Measurements from ENCODE around the gene DPP6. TPM values are rescaled to one million over a fixed set of nuclear protein-coding genes. Genes with fewer than 3 reads are reported as not detected.

DPP6 gene
- total RNA-seq, 4 donors from 2014 or later = 0.60 to 1.7 (median 1.6) TPM; not detected in 1

- H3K4me1 ChIP-seq = no peaks in the 10 kb centered on the region
- H3K4me3 ChIP-seq = no peak overlapping the region
- H3K36me3 ChIP-seq = no peaks in the 10 kb centered on the region
- peaks cover 0 to 16% (median 0%) of the 10 kb centered on the region in 4 donors for H3K9me3 ChIP-seq
- no peaks in the 10 kb centered on the region for H3K27me3 ChIP-seq
- H3K27ac ChIP-seq = no peak overlapping the region
- no peak for DNase-seq (ENCODE audit: low spot score in 2 of 2)
- 67 to 90% methylated on average over 2 of the region's 2 CpGs for WGBS, 2 donors
- TF ChIP-seq POLR2A (IDR thresholded peaks at IDR 0.05) (no peak), EP300 (IDR thresholded peaks at IDR 0.05) (no peak), CTCF (IDR thresholded peaks at IDR 0.05) (no peak)
These were observed 718.2 kb downstream of the DPP6 start for GRCh38 chr7:154770361-154770760.

DNA sequence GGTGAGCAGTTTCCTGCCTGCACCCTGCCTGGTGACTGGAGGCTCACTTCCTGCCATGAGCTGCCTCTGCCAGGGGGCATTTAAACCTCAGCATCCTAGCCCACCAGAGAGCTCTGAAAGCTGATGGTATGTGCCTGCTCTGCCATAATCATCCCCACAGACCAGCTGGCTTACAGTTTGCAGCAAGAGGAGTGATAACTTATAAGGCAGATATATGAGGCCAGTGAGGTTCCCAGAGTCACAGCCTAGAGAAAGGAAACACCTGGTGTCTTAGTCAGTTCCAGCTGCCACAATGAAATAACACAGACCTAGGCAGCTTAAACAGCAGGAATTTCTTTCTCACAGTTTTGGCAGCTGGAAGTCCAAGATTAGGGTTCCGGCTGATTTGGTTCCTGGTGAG is 718.8 kb downstream of the DPP6 start:
- TF ChIP-seq EP300 (IDR thresholded peaks at IDR 0.05) (no peak), POLR2A (IDR thresholded peaks at IDR 0.05) (no peak), CTCF (IDR thresholded peaks at IDR 0.05) (no peak)
- no peak overlapping the region for H3K27ac ChIP-seq
- H3K4me3 ChIP-seq = no peak overlapping the region
- no peaks in the 10 kb centered on the region for H3K36me3 ChIP-seq
- H3K4me1 ChIP-seq = no peaks in the 10 kb centered on the region
- H3K27me3 ChIP-seq = no peaks in the 10 kb centered on the region
- H3K9me3 ChIP-seq = peaks cover 0 to 16% (median 0%) of the 10 kb centered on the region in 4 donors
- DNase-seq (ENCODE audit: low spot score in 2 of 2) = no peak
- WGBS, 2 donors = 88 to 92% methylated on average over 1 of the region's 1 CpG

GRCh38 chr7:154774303-154774969 is 722.2 kb downstream of the DPP6 start:
- H3K4me1 ChIP-seq = no peaks in the 10 kb centered on the region
- no peaks in the 10 kb centered on the region for H3K27me3 ChIP-seq
- no peaks in the 10 kb centered on the region for H3K36me3 ChIP-seq
- 56 to 72% methylated on average over 4 of the region's 4 CpGs for WGBS, 2 donors
- TF ChIP-seq CTCF (IDR thresholded peaks at IDR 0.05) (no peak), POLR2A (IDR thresholded peaks at IDR 0.05) (no peak), EP300 (IDR thresholded peaks at IDR 0.05) (no peak)
- H3K27ac ChIP-seq = no peak overlapping the region
- H3K4me3 ChIP-seq = no peak overlapping the region
- peaks cover 0 to 13% (median 0%) of the 10 kb centered on the region in 4 donors for H3K9me3 ChIP-seq
- no peak for DNase-seq (ENCODE audit: low spot score in 2 of 2)

DNA sequence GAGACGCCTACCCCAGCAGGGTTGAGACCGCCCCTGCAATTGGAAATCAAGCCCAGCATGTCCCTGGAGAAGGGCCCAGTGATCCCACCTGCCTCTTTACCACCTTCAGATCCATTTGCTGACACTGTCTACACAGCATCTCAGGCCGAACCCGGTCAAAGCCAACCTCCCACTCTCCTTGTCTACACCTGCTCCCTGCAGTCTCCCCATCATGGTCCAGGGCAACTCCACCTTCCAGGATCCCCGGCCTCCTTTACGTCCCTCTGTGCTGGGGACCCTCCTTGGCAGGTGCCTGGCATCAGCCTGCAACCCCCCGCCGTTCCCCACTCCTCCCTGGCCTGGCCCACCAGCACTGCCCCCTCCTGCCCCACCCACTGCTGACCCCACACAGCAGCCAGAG is 723.5 kb downstream of the DPP6 start:
- TF ChIP-seq CTCF (IDR thresholded peaks at IDR 0.05) = no peak
- Histone ChIP-seq H3K4me3 (no peak overlapping the region), H3K36me3 (no peaks in the 10 kb centered on the region), H3K27me3 (no peaks in the 10 kb centered on the region), H3K9me3 (peaks cover 0 to 5% (median 0%) of the 10 kb centered on the region in 4 donors), H3K27ac (no peak overlapping the region), H3K4me1 (no peaks in the 10 kb centered on the region)
- 91 to 97% methylated on average over 8 of the region's 8 CpGs for WGBS, 2 donors
- DNase-seq (ENCODE audit: low spot score in 2 of 2) = no peak

DNA sequence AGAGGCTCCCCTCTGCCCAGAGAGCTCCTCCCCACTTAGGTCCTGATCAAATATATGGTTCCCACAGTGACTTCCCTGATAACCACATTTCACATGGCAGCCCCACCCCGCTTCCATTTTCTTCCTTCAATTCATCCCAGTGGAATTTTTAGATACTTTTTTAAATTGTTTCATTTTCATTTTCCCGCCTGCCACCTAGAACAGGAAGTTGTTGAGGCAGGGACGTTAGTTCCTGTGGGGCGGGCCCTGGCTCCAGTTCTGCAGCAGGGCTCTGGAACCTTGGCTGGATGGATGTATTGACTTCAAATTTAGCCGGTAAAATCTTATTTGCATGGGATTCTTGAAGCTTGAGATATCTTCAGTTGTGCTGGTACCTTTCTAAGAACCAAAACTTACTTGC is 724.2 kb downstream of the DPP6 start:
- H3K9me3 ChIP-seq = peaks cover 0 to 3% (median 0%) of the 10 kb centered on the region in 4 donors
- H3K4me1 ChIP-seq = no peaks in the 10 kb centered on the region
- H3K27me3 ChIP-seq = no peaks in the 10 kb centered on the region
- no peak overlapping the region for H3K4me3 ChIP-seq
- no peak for DNase-seq (ENCODE audit: low spot score in 2 of 2)
- TF ChIP-seq CTCF (IDR thresholded peaks at IDR 0.05) = no peak
- TF ChIP-seq EP300 (IDR thresholded peaks at IDR 0.05) = no peak
- no peak for TF ChIP-seq POLR2A (IDR thresholded peaks at IDR 0.05)
- H3K27ac ChIP-seq = no peak overlapping the region
- WGBS, 2 donors = 73% methylated on average over 5 of the region's 5 CpGs
- no peaks in the 10 kb centered on the region for H3K36me3 ChIP-seq

Measured in tibial nerve (tissue), 4 donors.